ENCODE measurements around the gene USH1G. TPM values are rescaled to one million over a fixed set of nuclear protein-coding genes. Genes with fewer than 3 reads are reported as not detected.

The USH1G gene
- total and polyA plus RNA-seq, 12 donors, result 0.40 to 5.0 (median 1.2) TPM

DNA sequence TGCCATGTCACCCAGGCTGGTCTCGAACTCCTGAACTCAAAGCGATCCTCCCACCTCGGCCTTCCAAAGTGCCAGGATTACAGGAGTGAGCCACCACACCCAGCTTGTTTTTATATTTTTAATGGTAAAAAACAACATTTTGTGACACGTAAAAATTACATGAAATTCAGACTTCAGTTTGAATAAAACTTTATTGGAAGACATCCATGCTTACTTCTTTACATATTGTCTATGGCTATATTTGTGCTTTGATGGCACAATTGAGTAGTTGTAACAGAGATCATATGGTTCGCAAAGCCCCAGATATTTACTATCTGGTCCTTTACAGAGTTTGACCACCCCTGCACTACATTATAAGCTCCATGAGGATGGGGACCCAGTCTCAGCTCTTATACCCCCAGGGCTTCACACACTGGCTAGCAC lies 48.4 kb downstream of the USH1G start:
- H3K4me1 ChIP-seq (replicated peaks in 1 of 2), result peaks cover 36 to 44% of the 10 kb centered on the region in 2 donors
- DNase-seq, result no peak
- H3K27me3 ChIP-seq, result no peaks in the 10 kb centered on the region
- H3K36me3 ChIP-seq (replicated peaks in 1 of 2), result no peaks in the 10 kb centered on the region
- H3K9me3 ChIP-seq (replicated peaks in 1 of 3), result no peaks in the 10 kb centered on the region
- 94 to 97% (median 95%) methylated on average over 5 of the region's 5 CpGs for WGBS, 4 donors
- peak overlapping the region in 2 of 5 donors; percentile 94 for H3K27ac ChIP-seq
- TF ChIP-seq POLR2A (IDR thresholded peaks at IDR 0.05), result no peak
- no peak for TF ChIP-seq CTCF (IDR thresholded peaks at IDR 0.05)
- intact Hi-C loops (cut with DNase I), result no loop called here
- H3K4me3 ChIP-seq, result no peak overlapping the region

GRCh38 chr17:74873874-74874614 lies 49.0 kb downstream of the USH1G start:
- H3K27me3 ChIP-seq, result no peaks in the 10 kb centered on the region
- TF ChIP-seq CTCF (IDR thresholded peaks at IDR 0.05), result no peak
- no peak for TF ChIP-seq POLR2A (IDR thresholded peaks at IDR 0.05)
- H3K4me3 ChIP-seq, result peak overlapping the region in 2 of 4 donors; percentile 31 to 58
- DNase-seq, result no peak
- intact Hi-C loops (cut with DNase I), result no loop called here
- H3K9me3 ChIP-seq (replicated peaks in 1 of 3), result no peaks in the 10 kb centered on the region
- no peaks in the 10 kb centered on the region for H3K36me3 ChIP-seq (replicated peaks in 1 of 2)
- 57 to 63% (median 60%) methylated on average over 6 of the region's 6 CpGs for WGBS, 4 donors
- peaks cover 42 to 49% of the 10 kb centered on the region in 2 donors for H3K4me1 ChIP-seq (replicated peaks in 1 of 2)
- H3K27ac ChIP-seq, result peak overlapping the region; percentile 88 to 94 (median 94)

GRCh38 chr17:74873037-74873873 lies 49.8 kb downstream of the USH1G start:
- DNase-seq, result peak; percentile 99 to 100 (median 100)
- Histone ChIP-seq H3K27ac (peak overlapping the region; percentile 88 to 94 (median 94)), H3K27me3 (no peaks in the 10 kb centered on the region), H3K4me1 (replicated peaks in 1 of 2) (peaks cover 49 to 57% of the 10 kb centered on the region in 2 donors), H3K4me3 (peak overlapping the region in 3 of 4 donors; percentile 31 to 68 (median 46)), H3K9me3 (replicated peaks in 1 of 3) (no peaks in the 10 kb centered on the region), H3K36me3 (replicated peaks in 1 of 2) (no peaks in the 10 kb centered on the region)
- WGBS, 4 donors, result 0 to 1% (median 1%) methylated on average over 37 to 55 of the region's 55 CpGs
- TF ChIP-seq POLR2A (IDR thresholded peaks at IDR 0.05) (peak; percentile 96), CTCF (IDR thresholded peaks at IDR 0.05) (no peak)
- intact Hi-C loops (cut with DNase I), result no loop called here

Measured in adrenal gland (tissue), 12 donors.